Measurements from ENCODE around the gene HOOK2.

DNA sequence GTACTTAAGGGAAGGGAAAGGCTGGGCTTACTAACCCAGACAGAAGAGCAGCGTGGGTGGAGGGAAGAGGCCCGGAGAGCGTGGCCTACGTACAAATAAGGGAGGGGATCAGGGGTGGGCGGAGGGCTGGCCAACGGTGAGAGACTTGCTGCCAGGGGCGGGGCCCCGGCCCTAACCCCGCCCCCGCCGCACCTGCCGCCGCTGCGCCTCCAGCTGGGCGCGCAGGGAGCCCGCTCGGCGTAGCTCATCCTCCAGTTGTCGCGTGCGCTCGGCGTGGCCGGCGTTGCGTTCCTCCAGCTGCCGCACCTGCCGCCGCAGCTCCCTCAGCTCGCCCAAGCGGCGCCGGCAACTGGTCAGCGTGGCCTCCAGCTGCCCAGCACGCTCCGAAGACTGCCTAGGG is 5.7 kb downstream of the HOOK2 start:
- TF ChIP-seq, protein P1, sequence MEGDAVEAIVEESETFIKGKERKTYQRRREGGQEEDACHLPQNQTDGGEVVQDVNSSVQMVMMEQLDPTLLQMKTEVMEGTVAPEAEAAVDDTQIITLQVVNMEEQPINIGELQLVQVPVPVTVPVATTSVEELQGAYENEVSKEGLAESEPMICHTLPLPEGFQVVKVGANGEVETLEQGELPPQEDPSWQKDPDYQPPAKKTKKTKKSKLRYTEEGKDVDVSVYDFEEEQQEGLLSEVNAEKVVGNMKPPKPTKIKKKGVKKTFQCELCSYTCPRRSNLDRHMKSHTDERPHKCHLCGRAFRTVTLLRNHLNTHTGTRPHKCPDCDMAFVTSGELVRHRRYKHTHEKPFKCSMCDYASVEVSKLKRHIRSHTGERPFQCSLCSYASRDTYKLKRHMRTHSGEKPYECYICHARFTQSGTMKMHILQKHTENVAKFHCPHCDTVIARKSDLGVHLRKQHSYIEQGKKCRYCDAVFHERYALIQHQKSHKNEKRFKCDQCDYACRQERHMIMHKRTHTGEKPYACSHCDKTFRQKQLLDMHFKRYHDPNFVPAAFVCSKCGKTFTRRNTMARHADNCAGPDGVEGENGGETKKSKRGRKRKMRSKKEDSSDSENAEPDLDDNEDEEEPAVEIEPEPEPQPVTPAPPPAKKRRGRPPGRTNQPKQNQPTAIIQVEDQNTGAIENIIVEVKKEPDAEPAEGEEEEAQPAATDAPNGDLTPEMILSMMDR (IDR thresholded peaks at IDR 0.05), result peak in 2 of 6 experiments; percentile 2 to 15
- no peak for TF ChIP-seq POLR2A (IDR thresholded peaks at IDR 0.05)

Data from Peyer's patch (tissue), 4 donors.